SH-SY5Y (cell line): ENCODE data around the gene PTGER2.

ENCODE experiments used
- GATA2 ChIP-seq: IDR thresholded peaks from 2 replicates; pipeline ENCODE4 v1.6.1; 2011; ENCODE audit warnings: mild to moderate bottlenecking, low read depth, low read length
- GATA3 ChIP-seq: IDR thresholded peaks from 2 replicates; pipeline ENCODE4 v1.6.1; 2011; ENCODE audit warnings: low read depth, mild to moderate bottlenecking, low read length, moderate library complexity

DNA sequence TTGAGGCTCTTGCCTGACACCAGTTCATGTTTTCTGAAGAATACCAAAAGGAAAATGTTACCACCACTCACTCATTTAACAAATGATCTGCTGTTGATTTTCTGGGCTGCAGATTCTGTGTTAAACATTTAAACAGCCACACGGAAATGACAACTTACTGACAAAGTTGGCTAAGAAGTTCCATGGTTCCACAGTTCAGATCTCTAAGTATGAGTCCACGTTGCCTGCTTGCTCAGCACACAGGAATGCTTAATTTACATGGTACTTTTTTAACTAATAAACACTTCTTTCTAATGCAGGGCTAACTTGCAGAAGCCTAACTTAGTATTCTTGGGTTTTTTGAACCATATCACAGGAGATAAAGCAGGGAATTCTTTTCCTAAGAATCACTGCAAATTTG is 34.7 kb downstream of the PTGER2 start:
- no peak for TF ChIP-seq GATA3
- TF ChIP-seq GATA2 = no peak
